HEK293 (cell line): ENCODE results near the gene RPS27.

ENCODE experiments used
- GLIS2 ChIP-seq: fragments of 450-650 bp; formaldehyde crosslinking; IDR thresholded peaks from 2 replicates; pipeline ENCODE4 v1.5.1; 2016; ENCODE audit warnings: missing biosample characterization, missing genetic modification characterization
- KLF7 ChIP-seq: fragments of 450-650 bp; formaldehyde crosslinking; IDR thresholded peaks from 2 replicates; pipeline ENCODE4 v1.5.1; 2016; ENCODE audit warnings: missing biosample characterization, missing genetic modification characterization, borderline replicate concordance
- MEIS1 ChIP-seq: sonication (generic); formaldehyde crosslinking; IDR thresholded peaks from 2 replicates; pipeline ENCODE4 v1.8.1; 2022; ENCODE audit warnings: missing genetic modification reagents, mild to moderate bottlenecking, borderline replicate concordance
- MZF1 ChIP-seq: fragments of 450-650 bp; formaldehyde crosslinking; IDR thresholded peaks from 2 replicates; pipeline ENCODE4 v1.5.1; 2017; ENCODE audit warnings: missing biosample characterization, missing genetic modification characterization, borderline replicate concordance
- PRDM1 ChIP-seq: fragments of 450-650 bp; formaldehyde crosslinking; IDR thresholded peaks from 2 replicates; pipeline ENCODE4; 2016; ENCODE audit warnings: missing biosample characterization, missing genetic modification characterization
- SCRT2 ChIP-seq: fragments of 450-650 bp; formaldehyde crosslinking; IDR thresholded peaks from 2 replicates; pipeline ENCODE4 v1.5.1; 2016; ENCODE audit warnings: missing biosample characterization, missing genetic modification characterization
- WT1 ChIP-seq: fragments of 450-650 bp; formaldehyde crosslinking; IDR thresholded peaks from 2 replicates; pipeline ENCODE4 v1.5.1; 2016; ENCODE audit warnings: missing biosample characterization, missing genetic modification characterization
- ZIC2 ChIP-seq: fragments of 450-650 bp; formaldehyde crosslinking; IDR thresholded peaks from 2 replicates; pipeline ENCODE4 v1.5.1; 2016; ENCODE audit warnings: missing biosample characterization, missing genetic modification characterization
- ZNF157 ChIP-seq: fragments of 450-650 bp; formaldehyde crosslinking; IDR thresholded peaks from 2 replicates; pipeline ENCODE4 v1.5.1; 2016; ENCODE audit warnings: missing biosample characterization, missing genetic modification characterization
- ZNF16 ChIP-seq: fragments of 450-650 bp; formaldehyde crosslinking; IDR thresholded peaks from 2 replicates; pipeline ENCODE4 v1.5.1; 2016; ENCODE audit warnings: low read depth, missing biosample characterization, missing genetic modification characterization
- ZNF24 ChIP-seq: fragments of 450-650 bp; formaldehyde crosslinking; IDR thresholded peaks from 2 replicates; pipeline ENCODE4 v1.5.1; 2016; ENCODE audit warnings: missing biosample characterization, missing genetic modification characterization
- ZNF335 ChIP-seq: fragments of 450-650 bp; formaldehyde crosslinking; conservative IDR thresholded peaks from 2 replicates; pipeline ENCODE4 v1.5.1; 2016; ENCODE audit warnings: missing biosample characterization, missing genetic modification characterization
- ZNF416 ChIP-seq: fragments of 450-650 bp; formaldehyde crosslinking; IDR thresholded peaks from 2 replicates; pipeline ENCODE4 v1.5.1; 2016; ENCODE audit warnings: missing biosample characterization, missing genetic modification characterization
- ZNF473 ChIP-seq: fragments of 450-650 bp; formaldehyde crosslinking; IDR thresholded peaks from 2 replicates; pipeline ENCODE4 v1.5.1; 2017; ENCODE audit warnings: missing biosample characterization, missing genetic modification characterization
- ZNF530 ChIP-seq: fragments of 450-650 bp; formaldehyde crosslinking; IDR thresholded peaks from 2 replicates; pipeline ENCODE4 v1.5.1; 2016; ENCODE audit warnings: low read depth, missing biosample characterization, missing genetic modification characterization
- ZNF558 ChIP-seq: fragments of 450-650 bp; formaldehyde crosslinking; IDR thresholded peaks from 2 replicates; pipeline ENCODE4 v1.5.1; 2016; ENCODE audit warnings: missing biosample characterization, missing genetic modification characterization
- ZNF571 ChIP-seq: fragments of 450-650 bp; formaldehyde crosslinking; IDR thresholded peaks from 2 replicates; pipeline ENCODE4 v1.5.0; 2017; ENCODE audit warnings: missing biosample characterization, missing genetic modification characterization
- ZNF660 ChIP-seq: fragments of 450-650 bp; IDR thresholded peaks from 2 replicates; pipeline ENCODE4 v1.5.1; 2018; ENCODE audit warnings: missing biosample characterization, mild to moderate bottlenecking, missing genetic modification characterization
- ZNF791 ChIP-seq: fragments of 450-650 bp; formaldehyde crosslinking; IDR thresholded peaks from 2 replicates; pipeline ENCODE4 v1.5.1; 2016; ENCODE audit warnings: missing biosample characterization, missing genetic modification characterization
- ZSCAN23 ChIP-seq: fragments of 450-650 bp; formaldehyde crosslinking; IDR thresholded peaks from 2 replicates; pipeline ENCODE4 v1.5.1; 2016; ENCODE audit warnings: missing biosample characterization, missing genetic modification characterization
- TF ChIP-seq, protein P1 (sequence below): fragments of 450-650 bp; formaldehyde crosslinking; IDR thresholded peaks from 2 replicates; pipeline ENCODE4 v1.5.1; 2016; ENCODE audit warnings: missing biosample characterization, missing genetic modification characterization, borderline replicate concordance
- TF ChIP-seq, protein P2 (sequence below): fragments of 450-650 bp; formaldehyde crosslinking; IDR thresholded peaks from 2 replicates; pipeline ENCODE4 v1.5.1; 2016; ENCODE audit warnings: missing biosample characterization, missing genetic modification characterization
- TF ChIP-seq, protein P3 (sequence below): fragments of 450-650 bp; formaldehyde crosslinking; IDR thresholded peaks from 2 replicates; pipeline ENCODE4 v1.5.1; 2016; ENCODE audit warnings: missing biosample characterization, missing genetic modification characterization
- TF ChIP-seq, protein P4 (sequence below): fragments of 450-650 bp; formaldehyde crosslinking; conservative IDR thresholded peaks from 2 replicates; pipeline ENCODE4 v1.5.1; 2016; ENCODE audit warnings: low read depth, missing biosample characterization, missing genetic modification characterization
- TF ChIP-seq, protein P5 (sequence below): fragments of 450-650 bp; formaldehyde crosslinking; IDR thresholded peaks from 2 replicates; pipeline ENCODE4 v1.5.1; 2017; ENCODE audit warnings: missing biosample characterization, mild to moderate bottlenecking, missing genetic modification characterization, moderate library complexity
- TF ChIP-seq, protein P6 (sequence below): fragments of 450-650 bp; formaldehyde crosslinking; IDR thresholded peaks from 2 replicates; pipeline ENCODE4 v1.5.1; 2016; ENCODE audit warnings: missing biosample characterization, missing genetic modification characterization

The RPS27 gene

DNA sequence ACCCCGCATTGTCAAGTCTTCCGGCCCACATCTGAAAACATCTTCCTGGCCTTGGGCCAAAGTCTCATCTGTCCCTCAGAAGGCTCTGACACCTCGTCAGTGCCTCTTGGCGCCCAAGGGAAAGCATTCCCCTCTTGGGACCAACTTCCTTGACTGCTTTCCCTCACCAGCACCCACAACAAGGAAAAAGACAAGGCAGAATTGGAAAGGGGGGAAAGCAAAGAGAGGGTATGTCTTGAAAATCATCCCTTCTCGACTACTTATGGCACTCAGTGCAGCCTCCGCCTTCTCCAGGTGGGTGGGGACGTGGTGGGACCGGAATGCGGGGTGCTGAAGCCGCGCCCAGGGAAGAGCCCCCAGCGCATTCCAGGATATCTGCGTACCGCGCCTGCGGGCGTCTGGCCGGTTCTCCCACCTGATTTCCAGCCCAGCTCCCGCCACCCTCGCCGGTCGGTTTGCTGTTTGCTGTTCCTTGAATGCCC, 26.7 kb upstream of the RPS27 start (continued):
- no peak for TF ChIP-seq WT1 (tag by site-specific recombination)
- TF ChIP-seq ZNF558: no peak
- TF ChIP-seq ZNF24 (tag by site-specific recombination): no peak
- no peak for TF ChIP-seq ZNF530
- TF ChIP-seq, protein P1, sequence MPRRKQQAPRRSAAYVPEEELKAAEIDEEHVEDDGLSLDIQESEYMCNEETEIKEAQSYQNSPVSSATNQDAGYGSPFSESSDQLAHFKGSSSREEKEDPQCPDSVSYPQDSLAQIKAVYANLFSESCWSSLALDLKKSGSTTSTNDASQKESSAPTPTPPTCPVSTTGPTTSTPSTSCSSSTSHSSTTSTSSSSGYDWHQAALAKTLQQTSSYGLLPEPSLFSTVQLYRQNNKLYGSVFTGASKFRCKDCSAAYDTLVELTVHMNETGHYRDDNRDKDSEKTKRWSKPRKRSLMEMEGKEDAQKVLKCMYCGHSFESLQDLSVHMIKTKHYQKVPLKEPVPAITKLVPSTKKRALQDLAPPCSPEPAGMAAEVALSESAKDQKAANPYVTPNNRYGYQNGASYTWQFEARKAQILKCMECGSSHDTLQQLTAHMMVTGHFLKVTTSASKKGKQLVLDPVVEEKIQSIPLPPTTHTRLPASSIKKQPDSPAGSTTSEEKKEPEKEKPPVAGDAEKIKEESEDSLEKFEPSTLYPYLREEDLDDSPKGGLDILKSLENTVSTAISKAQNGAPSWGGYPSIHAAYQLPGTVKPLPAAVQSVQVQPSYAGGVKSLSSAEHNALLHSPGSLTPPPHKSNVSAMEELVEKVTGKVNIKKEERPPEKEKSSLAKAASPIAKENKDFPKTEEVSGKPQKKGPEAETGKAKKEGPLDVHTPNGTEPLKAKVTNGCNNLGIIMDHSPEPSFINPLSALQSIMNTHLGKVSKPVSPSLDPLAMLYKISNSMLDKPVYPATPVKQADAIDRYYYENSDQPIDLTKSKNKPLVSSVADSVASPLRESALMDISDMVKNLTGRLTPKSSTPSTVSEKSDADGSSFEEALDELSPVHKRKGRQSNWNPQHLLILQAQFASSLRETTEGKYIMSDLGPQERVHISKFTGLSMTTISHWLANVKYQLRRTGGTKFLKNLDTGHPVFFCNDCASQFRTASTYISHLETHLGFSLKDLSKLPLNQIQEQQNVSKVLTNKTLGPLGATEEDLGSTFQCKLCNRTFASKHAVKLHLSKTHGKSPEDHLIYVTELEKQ (tag by site-specific recombination): 0 out of 2 replicates have a peak, but pooled peaks have one; percentile 1
- peak; percentile 76 for TF ChIP-seq GLIS2
- TF ChIP-seq MEIS1 (CRISPR knock-in tag): no peak
- TF ChIP-seq ZNF660 (tag by site-specific recombination): 0 out of 2 replicates have a peak, but pooled peaks have one; percentile 53
- TF ChIP-seq ZSCAN23 (tag by site-specific recombination): no peak
- no peak for TF ChIP-seq ZIC2 (tag by site-specific recombination)
- peak; percentile 64; the same call in 1 of the 2 replicates for TF ChIP-seq ZNF335 (tag by site-specific recombination)
- TF ChIP-seq, protein P2, sequence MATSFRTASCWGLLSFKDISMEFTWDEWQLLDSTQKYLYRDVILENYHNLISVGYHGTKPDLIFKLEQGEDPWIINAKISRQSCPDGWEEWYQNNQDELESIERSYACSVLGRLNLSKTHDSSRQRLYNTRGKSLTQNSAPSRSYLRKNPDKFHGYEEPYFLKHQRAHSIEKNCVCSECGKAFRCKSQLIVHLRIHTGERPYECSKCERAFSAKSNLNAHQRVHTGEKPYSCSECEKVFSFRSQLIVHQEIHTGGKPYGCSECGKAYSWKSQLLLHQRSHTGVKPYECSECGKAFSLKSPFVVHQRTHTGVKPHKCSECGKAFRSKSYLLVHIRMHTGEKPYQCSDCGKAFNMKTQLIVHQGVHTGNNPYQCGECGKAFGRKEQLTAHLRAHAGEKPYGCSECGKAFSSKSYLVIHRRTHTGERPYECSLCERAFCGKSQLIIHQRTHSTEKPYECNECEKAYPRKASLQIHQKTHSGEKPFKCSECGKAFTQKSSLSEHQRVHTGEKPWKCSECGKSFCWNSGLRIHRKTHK (tag by site-specific recombination): no peak
- no peak for TF ChIP-seq ZNF791
- TF ChIP-seq PRDM1 (tag by site-specific recombination): peak; percentile 97
- TF ChIP-seq, protein P3, sequence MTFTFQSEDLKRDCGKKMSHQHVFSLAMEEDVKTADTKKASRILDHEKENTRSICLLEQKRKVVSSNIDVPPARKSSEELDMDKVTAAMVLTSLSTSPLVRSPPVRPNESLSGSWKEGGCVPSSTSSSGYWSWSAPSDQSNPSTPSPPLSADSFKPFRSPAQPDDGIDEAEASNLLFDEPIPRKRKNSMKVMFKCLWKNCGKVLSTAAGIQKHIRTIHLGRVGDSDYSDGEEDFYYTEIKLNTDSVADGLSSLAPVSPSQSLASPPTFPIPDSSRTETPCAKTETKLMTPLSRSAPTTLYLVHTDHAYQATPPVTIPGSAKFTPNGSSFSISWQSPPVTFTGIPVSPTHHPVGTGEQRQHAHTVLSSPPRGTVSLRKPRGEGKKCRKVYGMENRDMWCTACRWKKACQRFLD (tag by site-specific recombination): no peak
- TF ChIP-seq, protein P4, sequence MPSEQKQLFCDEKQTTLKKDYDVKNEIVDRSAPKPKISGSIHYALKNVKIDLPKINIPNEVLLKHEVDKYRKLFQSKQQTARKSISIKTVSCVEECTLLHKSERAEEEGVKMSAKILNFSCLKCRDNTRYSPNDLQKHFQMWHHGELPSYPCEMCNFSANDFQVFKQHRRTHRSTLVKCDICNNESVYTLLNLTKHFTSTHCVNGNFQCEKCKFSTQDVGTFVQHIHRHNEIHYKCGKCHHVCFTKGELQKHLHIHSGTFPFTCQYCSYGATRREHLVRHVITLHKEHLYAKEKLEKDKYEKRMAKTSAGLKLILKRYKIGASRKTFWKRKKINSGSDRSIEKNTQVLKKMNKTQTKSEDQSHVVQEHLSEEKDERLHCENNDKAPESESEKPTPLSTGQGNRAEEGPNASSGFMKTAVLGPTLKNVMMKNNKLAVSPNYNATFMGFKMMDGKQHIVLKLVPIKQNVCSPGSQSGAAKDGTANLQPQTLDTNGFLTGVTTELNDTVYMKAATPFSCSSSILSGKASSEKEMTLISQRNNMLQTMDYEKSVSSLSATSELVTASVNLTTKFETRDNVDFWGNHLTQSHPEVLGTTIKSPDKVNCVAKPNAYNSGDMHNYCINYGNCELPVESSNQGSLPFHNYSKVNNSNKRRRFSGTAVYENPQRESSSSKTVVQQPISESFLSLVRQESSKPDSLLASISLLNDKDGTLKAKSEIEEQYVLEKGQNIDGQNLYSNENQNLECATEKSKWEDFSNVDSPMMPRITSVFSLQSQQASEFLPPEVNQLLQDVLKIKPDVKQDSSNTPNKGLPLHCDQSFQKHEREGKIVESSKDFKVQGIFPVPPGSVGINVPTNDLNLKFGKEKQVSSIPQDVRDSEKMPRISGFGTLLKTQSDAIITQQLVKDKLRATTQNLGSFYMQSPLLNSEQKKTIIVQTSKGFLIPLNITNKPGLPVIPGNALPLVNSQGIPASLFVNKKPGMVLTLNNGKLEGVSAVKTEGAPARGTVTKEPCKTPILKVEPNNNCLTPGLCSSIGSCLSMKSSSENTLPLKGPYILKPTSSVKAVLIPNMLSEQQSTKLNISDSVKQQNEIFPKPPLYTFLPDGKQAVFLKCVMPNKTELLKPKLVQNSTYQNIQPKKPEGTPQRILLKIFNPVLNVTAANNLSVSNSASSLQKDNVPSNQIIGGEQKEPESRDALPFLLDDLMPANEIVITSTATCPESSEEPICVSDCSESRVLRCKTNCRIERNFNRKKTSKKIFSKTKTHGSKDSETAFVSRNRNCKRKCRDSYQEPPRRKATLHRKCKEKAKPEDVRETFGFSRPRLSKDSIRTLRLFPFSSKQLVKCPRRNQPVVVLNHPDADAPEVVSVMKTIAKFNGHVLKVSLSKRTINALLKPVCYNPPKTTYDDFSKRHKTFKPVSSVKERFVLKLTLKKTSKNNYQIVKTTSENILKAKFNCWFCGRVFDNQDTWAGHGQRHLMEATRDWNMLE: no peak
- no peak for TF ChIP-seq ZNF416 (tag by site-specific recombination)
- TF ChIP-seq ZNF157 (tag by site-specific recombination): no peak
- TF ChIP-seq MZF1 (tag by site-specific recombination): no peak
- no peak for TF ChIP-seq ZNF571 (tag by site-specific recombination)
- TF ChIP-seq ZNF473 (tag by site-specific recombination): no peak
- TF ChIP-seq, protein P5, sequence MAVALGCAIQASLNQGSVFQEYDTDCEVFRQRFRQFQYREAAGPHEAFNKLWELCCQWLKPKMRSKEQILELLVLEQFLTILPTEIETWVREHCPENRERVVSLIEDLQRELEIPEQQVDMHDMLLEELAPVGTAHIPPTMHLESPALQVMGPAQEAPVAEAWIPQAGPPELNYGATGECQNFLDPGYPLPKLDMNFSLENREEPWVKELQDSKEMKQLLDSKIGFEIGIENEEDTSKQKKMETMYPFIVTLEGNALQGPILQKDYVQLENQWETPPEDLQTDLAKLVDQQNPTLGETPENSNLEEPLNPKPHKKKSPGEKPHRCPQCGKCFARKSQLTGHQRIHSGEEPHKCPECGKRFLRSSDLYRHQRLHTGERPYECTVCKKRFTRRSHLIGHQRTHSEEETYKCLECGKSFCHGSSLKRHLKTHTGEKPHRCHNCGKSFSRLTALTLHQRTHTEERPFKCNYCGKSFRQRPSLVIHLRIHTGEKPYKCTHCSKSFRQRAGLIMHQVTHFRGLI: no peak
- TF ChIP-seq ZNF16 (tag by site-specific recombination): no peak
- TF ChIP-seq, protein P6, sequence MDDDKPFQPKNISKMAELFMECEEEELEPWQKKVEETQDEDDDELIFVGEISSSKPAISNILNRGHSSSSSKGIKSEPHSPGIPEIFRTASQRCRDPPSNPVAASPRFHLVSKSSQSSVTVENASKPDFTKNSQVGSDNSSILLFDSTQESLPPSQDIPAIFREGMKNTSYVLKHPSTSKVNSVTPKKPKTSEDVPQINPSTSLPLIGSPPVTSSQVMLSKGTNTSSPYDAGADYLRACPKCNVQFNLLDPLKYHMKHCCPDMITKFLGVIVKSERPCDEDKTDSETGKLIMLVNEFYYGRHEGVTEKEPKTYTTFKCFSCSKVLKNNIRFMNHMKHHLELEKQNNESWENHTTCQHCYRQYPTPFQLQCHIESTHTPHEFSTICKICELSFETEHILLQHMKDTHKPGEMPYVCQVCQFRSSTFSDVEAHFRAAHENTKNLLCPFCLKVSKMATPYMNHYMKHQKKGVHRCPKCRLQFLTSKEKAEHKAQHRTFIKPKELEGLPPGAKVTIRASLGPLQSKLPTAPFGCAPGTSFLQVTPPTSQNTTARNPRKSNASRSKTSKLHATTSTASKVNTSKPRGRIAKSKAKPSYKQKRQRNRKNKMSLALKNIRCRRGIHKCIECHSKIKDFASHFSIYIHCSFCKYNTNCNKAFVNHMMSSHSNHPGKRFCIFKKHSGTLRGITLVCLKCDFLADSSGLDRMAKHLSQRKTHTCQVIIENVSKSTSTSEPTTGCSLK (tag by site-specific recombination): no peak
- no peak for TF ChIP-seq SCRT2 (tag by site-specific recombination)
- TF ChIP-seq KLF7 (tag by site-specific recombination): no peak; the same call in 1 of the 2 replicates
